HepG2 (cell line): ENCODE data around the gene UBXN1. TPM values are rescaled to one million over a fixed set of nuclear protein-coding genes. Genes with fewer than 3 reads are reported as not detected.

Source experiments
- ARNT ChIP-seq: fragments of 450-650 bp; IDR thresholded peaks from 2 replicates; pipeline ENCODE4 v1.6.1; 2017
- BRD4 ChIP-seq: sonication (generic); formaldehyde crosslinking; IDR thresholded peaks from 2 replicates; pipeline ENCODE4 v1.4.0; 2020; ENCODE audit warnings: missing genetic modification reagents
- CHCHD3 ChIP-seq: sonication (generic); formaldehyde crosslinking; IDR thresholded peaks from 2 replicates; pipeline ENCODE4 v1.8.0; 2022; ENCODE audit warnings: mild to moderate bottlenecking, missing genetic modification reagents, moderate library complexity
- ETV5 ChIP-seq: IDR thresholded peaks from 2 replicates; pipeline ENCODE4 v1.6.1; 2018; ENCODE audit warnings: missing biosample characterization, missing genetic modification reagents, inconsistent platforms, borderline replicate concordance
- KDM2A ChIP-seq: sonication (generic); formaldehyde crosslinking; IDR thresholded peaks from 2 replicates; pipeline ENCODE4 v1.4.0; 2020; ENCODE audit warnings: low read depth, missing genetic modification reagents, borderline replicate concordance
- RAD21 ChIP-seq: fragments of 450-650 bp; formaldehyde crosslinking; IDR thresholded peaks from 2 replicates; pipeline ENCODE4 v1.5.0; 2020; ENCODE audit warnings: mild to moderate bottlenecking
- THAP7 ChIP-seq: sonication (generic); formaldehyde crosslinking; IDR thresholded peaks from 2 replicates; pipeline ENCODE4 v1.8.1; 2023; ENCODE audit warnings: mild to moderate bottlenecking, missing genetic modification reagents
- THRA ChIP-seq: sonication (generic); formaldehyde crosslinking; IDR thresholded peaks from 2 replicates; pipeline ENCODE4 v1.4.0; 2020; ENCODE audit warnings: missing genetic modification reagents, borderline replicate concordance
- TIGD3 ChIP-seq: sonication (generic); formaldehyde crosslinking; IDR thresholded peaks from 2 replicates; pipeline ENCODE4 v1.5.1; 2020; ENCODE audit warnings: mild to moderate bottlenecking, missing genetic modification reagents, borderline replicate concordance
- ZBTB34 ChIP-seq: sonication (generic); formaldehyde crosslinking; IDR thresholded peaks from 2 replicates; pipeline ENCODE4 v1.8.0; 2022; ENCODE audit warnings: mild to moderate bottlenecking, missing genetic modification reagents
- ZBTB40 ChIP-seq, 2 experiments: fragments of 450-650 bp in 1 of 2; sonication (generic) in 1 of 2; formaldehyde crosslinking in 1 of 2; IDR thresholded peaks; 2 replicates each; pipeline versions ENCODE4 v1.6.1 to v1.8.0; 2016 to 2022; ENCODE audit warnings: antibody characterized with exemption in 1 of 2, mild to moderate bottlenecking in 1 of 2, missing genetic modification reagents in 1 of 2
- ZMAT5 ChIP-seq: sonication (generic); formaldehyde crosslinking; IDR thresholded peaks from 2 replicates; pipeline ENCODE4 v1.5.0; 2020; ENCODE audit warnings: mild to moderate bottlenecking, low read depth, missing genetic modification reagents, borderline replicate concordance
- polyA plus RNA-seq, 8 experiments: library from polyadenylated mRNA; depleted of rRNA in 3 of 8; stranded (reverse) in 7 of 8; unstranded in 1 of 8; fragments of >200 nt; fragmentation: Illumina TruSeq in 4 of 8; extraction: Trizol in 4 of 8; gene quantifications; 2 replicates each; pipeline versions ENCODE4 v1.2.1 to v1.2.3, GENCODE V29; 2011 to 2016; ENCODE audit warnings: low read depth in 4 of 8, missing spikeins in 1 of 8, mixed read lengths in 1 of 8; ENCODE audit not compliant: insufficient read depth in 1 of 8
- total RNA-seq, 5 experiments: library from RNA; depleted of rRNA; stranded (reverse); fragments of >200 nt; fragmentation: Illumina TruSeq; extraction: Trizol; gene quantifications; 2 replicates each; pipeline ENCODE4 v1.2.3, GENCODE V29; 2016; ENCODE audit warnings: low read depth in 1 of 5

The UBXN1 gene
- total and polyA plus RNA-seq, 2 of the 13 experiments (the other 11 are each of a cell fraction or from before 2014, with no cell fraction given) = 47.5 to 52.4 TPM

GRCh38 chr11:62645946-62646824 lies 32.7 kb downstream of the UBXN1 start, which contains the start of gene GANAB (continued):
- TF ChIP-seq TIGD3 (CRISPR knock-in tag) (0 out of 2 replicates have a peak, but pooled peaks have one; percentile 29), CHCHD3 (CRISPR knock-in tag) (no peak), RAD21 (CRISPR knock-in tag) (no peak), KDM2A (CRISPR knock-in tag) (peak; percentile 98), ZBTB40 (IDR thresholded peaks at IDR 0.05) (no peak), ZBTB40 (CRISPR knock-in tag; IDR thresholded peaks at IDR 0.05) (peak; percentile 38; the same call in 1 of the 2 replicates), ARNT (no peak), ZBTB34 (CRISPR knock-in tag) (peak; percentile 69), ZMAT5 (CRISPR knock-in tag) (no peak), THAP7 (CRISPR knock-in tag) (0 out of 2 replicates have a peak, but pooled peaks have one; percentile 48), ETV5 (peak; percentile 53; the same call in 1 of the 2 replicates), THRA (CRISPR knock-in tag) (no peak), BRD4 (no peak)
